Natural killer cell (primary cell): ENCODE measurements around the gene TGM2. TPM values are rescaled to one million over a fixed set of nuclear protein-coding genes. Genes with fewer than 3 reads are reported as not detected.

ENCODE experiments used
- ATAC-seq, 3 donors: fragments of 150-1000 bp in 2 of 3; fragments of 200-7000 bp in 1 of 3; cut with Tn5 transposase; 1 replicate in 1 of 3; 2 replicates in 2 of 3; pipeline ENCODE4 v1.10.0; 2021; ENCODE audit warnings: mild to moderate bottlenecking in 2 of 3, moderate library complexity in 2 of 3
- DNase-seq, 2 donors: peaks; one replicate each; pipeline versions ENCODE4 v3.0.0 to v3.0.0-alpha.2; 2013 to 2021; ENCODE audit warnings: mixed read lengths in 1 of 2
- H3K27ac ChIP-seq: one replicate; pipeline ENCODE4 v1.5.1; 2013; ENCODE audit warnings: mild to moderate bottlenecking, low read length
- H3K27me3 ChIP-seq: one replicate; pipeline ENCODE4 v1.6.1; 2013; ENCODE audit warnings: low read length; ENCODE audit not compliant: control insufficient read depth, insufficient read depth
- H3K36me3 ChIP-seq: one replicate; pipeline ENCODE4 v1.6.1; 2013; ENCODE audit warnings: low read length; ENCODE audit not compliant: control insufficient read depth, insufficient read depth
- H3K4me1 ChIP-seq: one replicate; pipeline ENCODE4 v1.6.1; 2013; ENCODE audit warnings: low read length; ENCODE audit not compliant: control insufficient read depth, insufficient read depth
- H3K4me3 ChIP-seq: one replicate; pipeline ENCODE4 v1.5.1; 2013; ENCODE audit warnings: low read length
- H3K9me3 ChIP-seq: one replicate; pipeline ENCODE4 v1.6.1; 2013; ENCODE audit warnings: low read length; ENCODE audit not compliant: control insufficient read depth, insufficient read depth
- H3K27ac Mint-ChIP-seq, 2 donors: one replicate each; pipeline ENCODE4 v1.8.0; 2022; ENCODE audit warnings: mild to moderate bottlenecking in 2 of 2, mixed read lengths in 2 of 2, moderate library complexity in 1 of 2
- H3K27me3 Mint-ChIP-seq, 2 donors: one replicate each; pipeline ENCODE4 v1.8.0; 2022; ENCODE audit warnings: low read depth in 2 of 2, mixed read lengths in 2 of 2
- H3K36me3 Mint-ChIP-seq: one replicate; pipeline ENCODE4 v1.8.0; 2022; ENCODE audit warnings: mixed read lengths
- H3K4me1 Mint-ChIP-seq, 2 donors: one replicate each; pipeline ENCODE4 v1.8.0; 2022; ENCODE audit warnings: mixed read lengths in 2 of 2
- H3K4me3 Mint-ChIP-seq: one replicate; pipeline ENCODE4 v1.8.0; 2022; ENCODE audit warnings: mild to moderate bottlenecking, moderate library complexity, mixed read lengths
- H3K9me3 Mint-ChIP-seq, 2 donors: one replicate each; pipeline ENCODE4 v1.8.0; 2022; ENCODE audit warnings: mixed read lengths in 2 of 2
- WGBS: methylation state at CpG from one replicate; pipeline ENCODE4 v1.1.7; 2013; ENCODE audit warnings: missing lambda C conversion rate; ENCODE audit not compliant: insufficient coverage; 5-methylcytosine and 5-hydroxymethylcytosine counted together
- intact Hi-C: fragments of 100-400 bp; cut with micrococcal nuclease; formaldehyde crosslinking; loops from one replicate; pipeline ENCODE4 v1.14.2; 2022
- total RNA-seq, 4 donors: library from RNA; stranded (reverse); fragments of 120-200 nt in 1 of 4; gene quantifications; one replicate each; pipeline versions ENCODE4 v1.2.3 to v1.2.4, GENCODE V29; 2013 to 2022
- TF ChIP-seq, protein P1 (sequence below): fragments of 200-600 bp; IDR thresholded peaks from one replicate; pipeline ENCODE4 v1.8.0; 2022; ENCODE audit warnings: antibody characterized with exemption

The TGM2 gene
- total RNA-seq, 3 donors from 2014 or later (not counting 1 experiment from before 2014, with no cell fraction given) = 0.33 TPM; not detected in 1

DNA sequence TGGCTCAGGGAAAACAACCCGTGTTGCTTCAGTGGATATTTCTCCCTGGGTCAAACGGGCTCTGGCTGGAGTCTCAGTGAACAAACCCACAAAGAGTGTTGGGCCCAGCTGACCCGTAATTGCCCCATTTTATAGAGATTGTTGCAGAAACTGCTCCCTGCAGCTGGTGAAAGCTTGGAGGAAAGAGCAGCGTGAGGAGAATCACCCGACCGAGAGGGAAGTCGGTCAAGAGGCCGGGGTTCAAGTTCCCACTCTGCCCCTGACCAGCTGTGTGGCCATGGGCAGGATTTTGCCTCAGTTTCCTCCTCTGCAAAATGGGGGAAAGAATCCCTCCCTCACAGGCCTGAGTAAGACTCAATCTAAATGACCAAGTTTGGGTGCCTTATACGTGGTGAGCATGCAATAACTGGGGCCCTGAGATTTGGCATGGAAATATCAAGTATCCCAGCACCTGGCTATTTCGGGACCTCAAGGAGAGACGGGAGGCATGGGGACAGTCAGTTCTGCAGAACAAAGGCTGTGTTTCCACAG is 1.7 kb upstream of the TGM2 start:
- Histone ChIP-seq H3K27ac (no peak overlapping the region), H3K9me3 (no peaks in the 10 kb centered on the region), H3K4me1 (peaks cover 18% of the 10 kb centered on the region), H3K27me3 (peaks cover 2% of the 10 kb centered on the region), H3K4me3 (no peak overlapping the region), H3K36me3 (no peaks in the 10 kb centered on the region)
- intact Hi-C loops = no loop called here
- TF ChIP-seq, protein P1, sequence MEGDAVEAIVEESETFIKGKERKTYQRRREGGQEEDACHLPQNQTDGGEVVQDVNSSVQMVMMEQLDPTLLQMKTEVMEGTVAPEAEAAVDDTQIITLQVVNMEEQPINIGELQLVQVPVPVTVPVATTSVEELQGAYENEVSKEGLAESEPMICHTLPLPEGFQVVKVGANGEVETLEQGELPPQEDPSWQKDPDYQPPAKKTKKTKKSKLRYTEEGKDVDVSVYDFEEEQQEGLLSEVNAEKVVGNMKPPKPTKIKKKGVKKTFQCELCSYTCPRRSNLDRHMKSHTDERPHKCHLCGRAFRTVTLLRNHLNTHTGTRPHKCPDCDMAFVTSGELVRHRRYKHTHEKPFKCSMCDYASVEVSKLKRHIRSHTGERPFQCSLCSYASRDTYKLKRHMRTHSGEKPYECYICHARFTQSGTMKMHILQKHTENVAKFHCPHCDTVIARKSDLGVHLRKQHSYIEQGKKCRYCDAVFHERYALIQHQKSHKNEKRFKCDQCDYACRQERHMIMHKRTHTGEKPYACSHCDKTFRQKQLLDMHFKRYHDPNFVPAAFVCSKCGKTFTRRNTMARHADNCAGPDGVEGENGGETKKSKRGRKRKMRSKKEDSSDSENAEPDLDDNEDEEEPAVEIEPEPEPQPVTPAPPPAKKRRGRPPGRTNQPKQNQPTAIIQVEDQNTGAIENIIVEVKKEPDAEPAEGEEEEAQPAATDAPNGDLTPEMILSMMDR = no peak
- DNase-seq (no peak), ATAC-seq (no peak)
- Mint-ChIP-seq H3K27me3 (peaks cover 6 to 7% of the 10 kb centered on the region in 2 donors), H3K36me3 (no peaks in the 10 kb centered on the region), H3K27ac (no peak overlapping the region), H3K4me3 (no peak overlapping the region), H3K9me3 (no peaks in the 10 kb centered on the region), H3K4me1 (peaks cover 12 to 14% of the 10 kb centered on the region in 2 donors)
- WGBS = 87% methylated on average over 11 of the region's 11 CpGs

DNA sequence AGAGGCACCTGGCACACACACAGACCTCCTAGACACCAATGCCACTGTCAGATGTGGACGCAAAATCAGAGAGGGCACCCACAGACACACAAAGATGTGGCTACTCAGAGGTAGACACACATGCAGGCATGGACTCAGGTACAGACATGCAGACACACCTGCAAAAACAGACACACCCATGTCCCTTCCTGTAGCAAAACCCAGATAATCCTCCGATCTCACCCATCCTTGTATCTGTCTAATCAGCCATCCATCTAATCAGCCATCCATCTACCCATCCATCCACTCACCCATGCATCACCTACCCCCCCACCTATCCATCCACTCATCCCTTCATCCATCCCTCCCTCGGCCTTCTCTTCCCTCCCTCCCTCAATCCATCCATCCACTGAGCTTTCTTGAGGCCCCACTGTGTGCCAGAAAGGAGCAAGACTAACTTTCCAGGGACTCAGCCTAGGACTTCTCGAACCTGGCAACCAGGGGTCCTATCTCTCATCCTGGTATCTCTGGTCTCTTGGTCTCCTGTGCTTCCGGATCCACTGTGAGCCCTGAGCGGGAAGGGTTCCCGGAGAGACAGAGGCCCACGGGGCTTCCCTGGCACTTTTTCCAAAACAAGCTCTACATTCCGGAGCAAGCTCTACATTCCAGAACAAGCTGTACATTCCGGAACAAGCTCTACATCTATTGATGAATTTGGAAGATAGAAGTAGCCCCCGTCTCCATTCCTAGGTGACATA is 1.1 kb upstream of the TGM2 start:
- ATAC-seq (no peak), DNase-seq (no peak)
- WGBS = 93% methylated on average over 11 of the region's 11 CpGs
- Mint-ChIP-seq H3K4me3 (peak overlapping the region; percentile 56), H3K27me3 (peaks cover 6 to 7% of the 10 kb centered on the region in 2 donors), H3K4me1 (peaks cover 12 to 14% of the 10 kb centered on the region in 2 donors), H3K9me3 (no peaks in the 10 kb centered on the region), H3K36me3 (no peaks in the 10 kb centered on the region), H3K27ac (peak overlapping the region in 1 of 2 donors; percentile 12)
- TF ChIP-seq, protein P1 = no peak
- Histone ChIP-seq H3K4me3 (no peak overlapping the region), H3K27ac (no peak overlapping the region), H3K36me3 (no peaks in the 10 kb centered on the region), H3K27me3 (peaks cover 2% of the 10 kb centered on the region), H3K4me1 (peaks cover 18% of the 10 kb centered on the region), H3K9me3 (no peaks in the 10 kb centered on the region)
- intact Hi-C loops = loop anchor here (1.0 kb wide), 2 partner anchors 93 to 109 kb away; no protein-coding TSS in a partner anchor

DNA sequence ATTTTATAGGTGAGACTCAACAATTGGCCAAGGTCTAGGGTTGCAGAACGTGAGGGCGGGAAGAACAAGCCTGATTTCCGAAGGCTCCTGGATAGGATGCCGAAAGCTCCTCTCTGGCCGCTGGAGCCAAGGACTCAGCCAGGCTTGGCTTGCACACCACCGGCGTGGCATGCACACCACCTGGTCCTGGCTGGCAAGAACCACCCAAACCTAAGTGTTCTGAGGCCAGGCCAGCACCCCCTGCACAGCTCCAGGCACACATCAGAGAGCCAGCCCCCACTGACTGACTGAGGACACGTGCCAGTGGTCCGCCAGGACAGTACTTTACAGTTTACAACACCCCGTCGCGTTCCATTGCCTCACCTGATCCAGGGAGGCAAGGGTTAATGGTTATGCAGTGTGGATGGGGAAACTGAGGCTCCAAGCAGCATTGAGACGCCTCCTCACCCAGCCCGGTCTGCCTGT is 414 bp downstream of the TGM2 start:
- Mint-ChIP-seq H3K27ac (no peak overlapping the region), H3K36me3 (no peaks in the 10 kb centered on the region), H3K4me3 (no peak overlapping the region), H3K4me1 (peaks cover 12 to 14% of the 10 kb centered on the region in 2 donors), H3K9me3 (no peaks in the 10 kb centered on the region), H3K27me3 (peaks cover 4 to 7% of the 10 kb centered on the region in 2 donors)
- TF ChIP-seq, protein P1 = no peak
- Histone ChIP-seq H3K4me3 (no peak overlapping the region), H3K36me3 (no peaks in the 10 kb centered on the region), H3K27ac (no peak overlapping the region), H3K9me3 (no peaks in the 10 kb centered on the region), H3K4me1 (peaks cover 18% of the 10 kb centered on the region), H3K27me3 (peaks cover 2% of the 10 kb centered on the region)
- DNase-seq (no peak), ATAC-seq (no peak)
- intact Hi-C loops = loop anchor here (1.0 kb wide), 2 partner anchors 91 to 107 kb away; no protein-coding TSS in a partner anchor
- 85% methylated on average over 14 of the region's 14 CpGs for WGBS
